H1 (cell line): ENCODE results near the gene ARF4. TPM values are rescaled to one million over a fixed set of nuclear protein-coding genes. Genes with fewer than 3 reads are reported as not detected.

Experiments used
- CHD2 ChIP-seq: IDR thresholded peaks from 2 replicates; pipeline ENCODE4 v1.6.1; 2012; ENCODE audit warnings: low read length, improper control_type of control experiment
- CTCF ChIP-seq, 3 experiments: IDR thresholded peaks; 1 replicate in 2 of 3; 2 replicates in 1 of 3; pipeline versions ENCODE4 v1.5.1 to v1.6.1; 2011; ENCODE audit warnings: low read length in 3 of 3, mild to moderate bottlenecking in 3 of 3, inconsistent platforms in 2 of 3, low read depth in 1 of 3, moderate library complexity in 1 of 3; ENCODE audit not compliant: insufficient read depth in 1 of 3; ENCODE audit errors: control extremely low read depth in 1 of 3
- EZH2 ChIP-seq: fragments of 200-600 bp; sonication (generic); IDR thresholded peaks from 2 replicates; pipeline ENCODE4 v1.7.1; 2012; ENCODE audit warnings: low read depth, mild to moderate bottlenecking, moderate library complexity, low read length, inconsistent platforms; ENCODE audit not compliant: severe bottlenecking
- RFX5 ChIP-seq: IDR thresholded peaks from 2 replicates; pipeline ENCODE4 v1.6.1; 2011; ENCODE audit warnings: low read depth, low read length, improper control_type of control experiment, borderline replicate concordance
- SIX5 ChIP-seq: IDR thresholded peaks from 2 replicates; pipeline ENCODE4 v1.6.1; 2011; ENCODE audit warnings: mild to moderate bottlenecking, low read depth, low read length
- TBP ChIP-seq: IDR thresholded peaks from 2 replicates; pipeline ENCODE4 v1.6.1; 2011; ENCODE audit warnings: low read depth, low read length, improper control_type of control experiment
- polyA plus RNA-seq, 7 experiments: library from polyadenylated mRNA; depleted of rRNA in 3 of 7; stranded (reverse) in 5 of 7; unstranded in 2 of 7; fragments of >200 nt in 5 of 7; fragments of 200-250 nt in 2 of 7; gene quantifications; 1 replicate in 5 of 7; 2 replicates in 1 of 7; 4 replicates in 1 of 7; pipeline versions ENCODE4 v1.2.1 to v1.2.3, GENCODE V29; 2011 to 2013; ENCODE audit warnings: missing spikeins in 2 of 7, mixed read lengths in 2 of 7
- total RNA-seq: library from RNA; stranded (reverse); fragmentation: NEBNext Ultra II Directional; extraction: Animal tissue kit (Norgen Biotek cat#: 25700); gene quantifications from 2 replicates; pipeline ENCODE4 v1.2.1, GENCODE V29; 2021

The ARF4 gene
- total and polyA plus RNA-seq, 2 of the 8 experiments (the other 6 are each of a cell fraction or from before 2014, with no cell fraction given) = 138 to 165 TPM

GRCh38 chr3:57569859-57570450 is 27.2 kb downstream of the ARF4 start (continued):
- no peak for TF ChIP-seq EZH2
- TF ChIP-seq RFX5 = no peak
- TF ChIP-seq SIX5 = no peak
- no peak for TF ChIP-seq TBP
- no peak for TF ChIP-seq CTCF (IDR thresholded peaks at IDR 0.05; ENCODE audit: control extremely low read depth in 1 of 3, insufficient read depth in 1 of 3, low read depth in 1 of 3, low read length in 3 of 3)
- TF ChIP-seq CHD2 = no peak
